ENCODE results near the gene SLC9B1. TPM values are rescaled to one million over a fixed set of nuclear protein-coding genes. Genes with fewer than 3 reads are reported as not detected.

The SLC9B1 gene
- total and polyA plus RNA-seq, 2 of the 13 experiments (the other 11 are each of a cell fraction or from before 2014, with no cell fraction given), result 0.17 to 0.20 TPM

- peak; percentile 85 for TF ChIP-seq POGK (CRISPR knock-in tag; conservative IDR thresholded peaks at IDR 0.05)
- no peak for TF ChIP-seq ZNF101 (CRISPR knock-in tag; IDR thresholded peaks at IDR 0.05; ENCODE audit: borderline replicate concordance, low read depth)
- TF ChIP-seq JDP2 (CRISPR knock-in tag; IDR thresholded peaks at IDR 0.05; ENCODE audit: borderline replicate concordance), result no peak
- TF ChIP-seq SYNCRIP (IDR thresholded peaks at IDR 0.05; ENCODE audit: insufficient read depth, low read depth, low read length), result no peak
- peak; percentile 92 for TF ChIP-seq NR0B2 (CRISPR knock-in tag; IDR thresholded peaks at IDR 0.05)
- TF ChIP-seq ZNF576 (CRISPR knock-in tag; IDR thresholded peaks at IDR 0.05), result peak; percentile 19; the same call in 1 of the 2 replicates
- TF ChIP-seq, protein P1, sequence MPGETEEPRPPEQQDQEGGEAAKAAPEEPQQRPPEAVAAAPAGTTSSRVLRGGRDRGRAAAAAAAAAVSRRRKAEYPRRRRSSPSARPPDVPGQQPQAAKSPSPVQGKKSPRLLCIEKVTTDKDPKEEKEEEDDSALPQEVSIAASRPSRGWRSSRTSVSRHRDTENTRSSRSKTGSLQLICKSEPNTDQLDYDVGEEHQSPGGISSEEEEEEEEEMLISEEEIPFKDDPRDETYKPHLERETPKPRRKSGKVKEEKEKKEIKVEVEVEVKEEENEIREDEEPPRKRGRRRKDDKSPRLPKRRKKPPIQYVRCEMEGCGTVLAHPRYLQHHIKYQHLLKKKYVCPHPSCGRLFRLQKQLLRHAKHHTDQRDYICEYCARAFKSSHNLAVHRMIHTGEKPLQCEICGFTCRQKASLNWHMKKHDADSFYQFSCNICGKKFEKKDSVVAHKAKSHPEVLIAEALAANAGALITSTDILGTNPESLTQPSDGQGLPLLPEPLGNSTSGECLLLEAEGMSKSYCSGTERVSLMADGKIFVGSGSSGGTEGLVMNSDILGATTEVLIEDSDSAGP (CRISPR knock-in tag; IDR thresholded peaks at IDR 0.05; ENCODE audit: borderline replicate concordance), result peak; percentile 90
- 0 out of 2 replicates have a peak, but pooled peaks have one; percentile 84 for TF ChIP-seq PAX8 (CRISPR knock-in tag; IDR thresholded peaks at IDR 0.05; ENCODE audit: borderline replicate concordance)
- TF ChIP-seq ZFY (CRISPR knock-in tag; IDR thresholded peaks at IDR 0.05), result peak; percentile 91
- peak; percentile 86; the same call in 1 of the 2 replicates for TF ChIP-seq ZNF776 (CRISPR knock-in tag; IDR thresholded peaks at IDR 0.05)
- peak; percentile 57; the same call in 1 of the 2 replicates for TF ChIP-seq ZNF331 (CRISPR knock-in tag; IDR thresholded peaks at IDR 0.05)
- TF ChIP-seq ZNF747 (CRISPR knock-in tag; IDR thresholded peaks at IDR 0.05; ENCODE audit: borderline replicate concordance), result peak; percentile 78
- peak; percentile 76; the same call in 1 of the 2 replicates for TF ChIP-seq ETV5 (CRISPR knock-in tag; IDR thresholded peaks at IDR 0.05; ENCODE audit: borderline replicate concordance)
- no peak for TF ChIP-seq DPF2 (CRISPR knock-in tag; IDR thresholded peaks at IDR 0.05; ENCODE audit: borderline replicate concordance, low read depth)
- TF ChIP-seq HCFC1 (IDR thresholded peaks at IDR 0.05; ENCODE audit: low read depth, low read length), result no peak
- TF ChIP-seq, protein P2, sequence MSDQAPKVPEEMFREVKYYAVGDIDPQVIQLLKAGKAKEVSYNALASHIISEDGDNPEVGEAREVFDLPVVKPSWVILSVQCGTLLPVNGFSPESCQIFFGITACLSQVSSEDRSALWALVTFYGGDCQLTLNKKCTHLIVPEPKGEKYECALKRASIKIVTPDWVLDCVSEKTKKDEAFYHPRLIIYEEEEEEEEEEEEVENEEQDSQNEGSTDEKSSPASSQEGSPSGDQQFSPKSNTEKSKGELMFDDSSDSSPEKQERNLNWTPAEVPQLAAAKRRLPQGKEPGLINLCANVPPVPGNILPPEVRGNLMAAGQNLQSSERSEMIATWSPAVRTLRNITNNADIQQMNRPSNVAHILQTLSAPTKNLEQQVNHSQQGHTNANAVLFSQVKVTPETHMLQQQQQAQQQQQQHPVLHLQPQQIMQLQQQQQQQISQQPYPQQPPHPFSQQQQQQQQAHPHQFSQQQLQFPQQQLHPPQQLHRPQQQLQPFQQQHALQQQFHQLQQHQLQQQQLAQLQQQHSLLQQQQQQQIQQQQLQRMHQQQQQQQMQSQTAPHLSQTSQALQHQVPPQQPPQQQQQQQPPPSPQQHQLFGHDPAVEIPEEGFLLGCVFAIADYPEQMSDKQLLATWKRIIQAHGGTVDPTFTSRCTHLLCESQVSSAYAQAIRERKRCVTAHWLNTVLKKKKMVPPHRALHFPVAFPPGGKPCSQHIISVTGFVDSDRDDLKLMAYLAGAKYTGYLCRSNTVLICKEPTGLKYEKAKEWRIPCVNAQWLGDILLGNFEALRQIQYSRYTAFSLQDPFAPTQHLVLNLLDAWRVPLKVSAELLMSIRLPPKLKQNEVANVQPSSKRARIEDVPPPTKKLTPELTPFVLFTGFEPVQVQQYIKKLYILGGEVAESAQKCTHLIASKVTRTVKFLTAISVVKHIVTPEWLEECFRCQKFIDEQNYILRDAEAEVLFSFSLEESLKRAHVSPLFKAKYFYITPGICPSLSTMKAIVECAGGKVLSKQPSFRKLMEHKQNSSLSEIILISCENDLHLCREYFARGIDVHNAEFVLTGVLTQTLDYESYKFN (CRISPR knock-in tag; conservative IDR thresholded peaks at IDR 0.05), result 0 out of 2 replicates have a peak, but pooled peaks have one; percentile 39
- peak; percentile 63; the same call in 1 of the 2 replicates for TF ChIP-seq NKX3-1 (CRISPR knock-in tag; IDR thresholded peaks at IDR 0.05)
These were observed at the start of gene SLC9B1 (continued) for GRCh38 chr4:103019308-103020124.
